Renal cortex interstitium (tissue), 11 donors: Measurements from ENCODE around the gene CNBP. TPM values are rescaled to one million over a fixed set of nuclear protein-coding genes. Genes with fewer than 3 reads are reported as not detected.
"Not testable (repeated sequence)": the region's sequence is repeated elsewhere in the genome, so short reads cannot be mapped to it uniquely, and the experiment has no call there.

ENCODE experiments used
- DNase-seq, 11 donors: peaks; one replicate each; pipeline ENCODE4 v3.0.0-alpha.2; 2013; ENCODE audit warnings: low read depth in 9 of 11, low spot score in 4 of 11; ENCODE audit errors: extremely low read depth in 1 of 11
- polyA plus RNA-seq, 3 donors: library from polyadenylated mRNA; unstranded; fragments of 120-200 nt; gene quantifications; one replicate each; pipeline ENCODE4 v1.2.1, GENCODE V29; 2013; ENCODE audit not compliant: insufficient read length in 3 of 3

CNBP gene
- polyA plus RNA-seq, 3 donors = 362 to 446 (median 401) TPM

DNA sequence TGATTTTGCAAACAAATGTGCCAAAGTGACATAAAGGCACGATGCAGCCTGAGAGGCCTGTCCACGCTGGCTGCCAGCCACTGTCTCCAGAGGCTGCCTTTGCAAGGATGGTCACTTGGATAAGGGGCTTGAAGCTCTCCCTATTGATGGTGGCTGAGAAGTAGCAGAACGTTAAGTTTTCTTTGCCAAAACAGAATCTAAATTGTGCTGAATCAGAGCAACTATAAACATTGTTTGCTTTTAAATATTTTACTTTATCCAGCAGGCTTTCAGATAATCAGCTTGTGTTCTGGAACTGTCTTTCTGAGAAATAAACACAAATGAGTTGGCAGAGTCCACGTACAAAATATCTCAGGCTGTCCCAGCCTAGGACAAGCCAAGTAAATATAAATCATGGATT, 23.8 kb upstream of the CNBP start:
- DNase-seq = peak in 3 of 11 donors; percentile 13 to 41 (median 36)

DNA sequence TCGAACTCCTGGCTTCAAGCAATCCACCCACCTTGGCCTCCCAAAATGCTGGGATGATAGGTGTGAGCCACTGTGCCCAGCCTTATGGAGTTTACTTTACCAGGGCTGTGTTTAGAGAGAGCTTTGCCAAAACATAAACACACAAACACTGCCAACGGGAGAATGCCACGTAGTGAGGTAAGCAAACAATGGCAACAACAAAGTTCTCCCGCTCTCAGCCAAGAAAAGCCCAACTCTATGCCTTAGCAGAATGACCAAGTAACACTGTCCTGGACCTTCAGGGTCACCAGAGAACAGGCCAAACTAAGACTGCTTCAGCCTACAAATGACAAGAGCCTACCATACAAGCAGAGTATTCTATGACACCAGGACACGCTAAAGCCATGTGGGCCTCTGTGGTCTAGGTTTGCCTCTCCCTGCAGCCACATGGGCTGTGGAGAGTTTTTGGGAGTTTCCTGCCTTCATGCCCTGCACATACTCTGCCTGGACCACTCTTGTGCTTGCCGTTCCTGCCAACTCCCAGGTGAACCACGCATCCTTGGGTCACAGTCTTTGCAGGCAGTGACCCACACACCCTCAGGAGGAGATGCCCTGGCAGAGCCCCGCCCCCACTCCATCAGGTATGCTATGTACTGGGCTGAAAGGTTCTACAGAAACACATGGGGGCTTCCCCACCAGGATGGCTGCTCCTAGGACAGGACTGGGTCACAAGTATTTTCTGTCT, 21.6 kb upstream of the CNBP start:
- no peak for DNase-seq

DNA sequence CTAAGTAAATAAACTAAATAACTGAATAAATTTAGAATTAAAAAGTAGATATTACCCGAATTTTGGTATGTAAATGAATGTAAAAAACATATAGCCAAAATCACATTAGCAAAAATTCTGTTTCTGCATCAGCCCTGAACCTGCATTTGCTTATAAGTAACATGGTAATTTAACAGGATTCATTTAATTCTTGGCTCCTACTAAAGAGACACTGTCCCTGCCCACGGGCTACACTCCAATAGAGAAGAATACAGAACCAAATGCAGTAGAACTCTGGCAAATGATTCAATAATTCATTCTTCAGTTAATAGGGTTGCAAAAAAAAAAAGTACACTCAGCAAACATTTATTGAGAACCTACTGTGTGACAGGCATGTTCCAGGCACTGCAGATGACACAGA, 20.8 kb upstream of the CNBP start:
- DNase-seq = no peak

DNA sequence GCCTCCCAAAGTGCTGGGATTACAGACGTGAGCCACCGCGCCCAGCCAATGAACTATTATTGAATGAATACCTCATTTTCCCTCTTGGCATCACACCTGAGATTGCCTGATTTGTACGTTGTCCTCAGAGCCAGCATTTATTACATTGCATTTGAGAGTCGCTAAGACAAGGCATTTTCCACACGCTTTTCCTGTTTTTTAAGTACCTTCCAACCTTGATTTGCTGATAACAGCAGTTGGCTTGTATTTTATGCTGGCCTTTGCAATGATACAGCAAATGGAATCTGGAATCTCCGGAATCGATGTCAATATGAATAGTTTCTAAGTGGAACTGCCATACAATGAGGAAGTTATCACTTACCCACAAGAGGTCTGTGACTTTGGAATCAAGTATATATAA, 15.7 kb upstream of the CNBP start:
- no peak for DNase-seq

DNA sequence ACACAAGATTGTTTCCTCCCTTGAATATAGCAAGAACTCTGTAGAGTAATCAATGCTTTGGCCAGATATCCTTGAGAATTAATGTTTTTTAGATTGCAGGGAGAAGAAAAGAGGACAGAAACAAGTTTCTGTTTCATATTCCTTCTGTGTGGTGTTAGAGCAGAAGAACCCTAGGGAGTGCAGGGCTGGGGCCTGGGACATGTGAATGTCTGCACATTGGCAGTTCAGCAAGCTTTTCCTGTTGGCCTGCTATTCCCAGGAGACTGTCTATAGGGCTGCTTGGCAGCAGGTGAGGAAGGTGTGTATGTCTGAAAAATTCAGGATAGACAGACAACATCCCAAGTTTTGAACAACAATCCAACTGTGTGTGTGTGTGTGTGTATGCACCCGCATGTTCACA, 13.6 kb upstream of the CNBP start:
- no peak for DNase-seq

DNA sequence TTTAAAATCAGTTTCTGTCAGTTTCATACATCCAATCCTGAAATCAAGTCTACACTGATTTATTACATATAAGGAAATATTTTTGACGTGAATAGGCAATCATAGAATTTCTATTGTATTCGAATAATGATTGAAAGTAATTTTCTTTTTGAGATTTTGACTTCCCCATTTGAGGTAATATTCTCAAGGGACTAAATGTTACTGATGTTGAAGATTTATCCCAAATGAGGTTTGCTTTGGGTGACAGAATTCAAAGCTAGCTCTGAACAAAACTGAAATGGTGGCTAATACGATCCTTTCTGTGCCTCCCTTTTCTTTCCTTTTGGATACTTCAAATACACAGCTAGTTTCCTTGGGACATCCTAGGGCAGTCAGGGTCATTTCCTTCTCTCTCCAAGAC, 12.9 kb upstream of the CNBP start:
- no peak for DNase-seq

DNA sequence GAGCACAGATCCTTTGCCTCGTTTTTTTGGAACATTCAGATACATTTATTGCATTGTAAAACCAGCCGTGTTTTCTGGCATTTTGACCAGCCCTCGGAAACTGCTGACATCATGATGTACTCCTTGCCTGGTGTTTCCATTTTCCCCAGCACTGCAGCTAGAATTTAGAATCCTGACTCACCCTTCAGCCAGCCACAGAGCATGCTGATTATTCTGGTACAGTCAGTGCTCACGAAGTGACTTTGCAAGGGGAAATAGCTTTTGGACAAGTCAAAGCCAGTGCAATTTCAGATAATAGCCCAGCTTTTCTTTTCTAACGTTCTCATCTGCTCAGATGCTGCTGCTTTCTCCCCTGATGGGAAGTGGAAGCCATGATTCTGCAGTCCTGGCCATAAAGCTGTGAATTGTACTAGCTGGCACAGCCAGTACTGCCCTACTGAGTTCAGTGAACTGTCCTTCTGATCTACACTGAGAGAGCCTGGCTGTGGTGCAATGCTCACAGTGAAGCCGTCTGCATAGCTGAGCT, 12.1 kb upstream of the CNBP start:
- DNase-seq = no peak

DNA sequence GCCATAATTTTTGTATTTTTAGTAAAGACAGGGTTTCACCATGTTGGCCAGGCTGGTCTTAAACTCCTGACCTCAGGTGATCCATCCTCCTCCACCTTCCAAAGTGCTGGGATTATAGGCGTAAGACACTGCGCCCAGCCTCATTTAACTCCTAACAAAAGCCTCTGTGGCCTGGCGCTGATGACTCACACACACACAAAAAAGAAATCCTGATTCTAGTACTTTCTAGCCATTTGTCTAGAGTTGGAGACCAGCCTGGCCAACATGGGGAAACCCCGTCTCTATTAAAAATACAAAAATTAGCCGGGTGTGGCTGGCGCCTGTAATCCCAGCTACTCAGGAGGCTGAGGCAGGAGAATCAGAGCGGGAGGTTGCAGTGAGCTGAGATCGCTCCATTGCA, 6.1 kb upstream of the CNBP start:
- DNase-seq = not testable (repeated sequence)

DNA sequence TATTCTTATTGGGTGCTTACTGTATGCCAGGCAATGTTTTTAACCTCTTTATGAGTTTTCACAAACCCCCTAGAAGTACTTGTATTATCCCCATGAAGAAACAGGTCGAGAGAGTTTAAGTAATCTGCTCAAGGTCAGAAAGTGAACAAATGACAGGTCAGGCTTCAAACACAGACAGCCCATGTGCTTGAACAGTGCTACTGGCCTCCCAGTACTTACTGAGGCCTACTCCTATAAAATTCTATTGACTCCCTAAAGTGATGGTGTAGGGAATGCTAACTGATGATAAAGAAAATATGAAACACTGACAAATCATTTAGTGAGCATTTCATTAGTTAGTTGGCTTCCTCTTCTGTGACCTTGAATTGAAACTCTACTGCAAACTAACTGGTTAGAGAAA, 4.2 kb upstream of the CNBP start:
- DNase-seq = no peak

DNA sequence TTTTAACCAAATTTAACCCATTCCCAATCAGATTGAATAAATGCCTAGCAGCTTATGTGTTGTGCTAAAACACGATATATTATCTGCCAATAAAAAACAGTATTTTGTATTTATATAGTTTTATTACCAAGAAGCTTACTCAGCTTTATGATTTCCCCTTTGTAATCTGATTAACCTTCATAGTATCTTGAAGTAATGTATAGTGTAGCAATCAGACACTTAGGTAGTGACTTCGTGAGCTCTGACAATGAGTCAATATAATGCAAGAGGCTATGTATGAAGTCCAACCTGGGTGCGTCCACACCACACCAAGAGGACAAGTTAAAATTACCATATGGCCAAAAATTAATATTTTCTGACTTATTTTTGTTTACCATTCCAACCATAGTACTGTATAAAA, 2.1 kb upstream of the CNBP start:
- no peak for DNase-seq

DNA sequence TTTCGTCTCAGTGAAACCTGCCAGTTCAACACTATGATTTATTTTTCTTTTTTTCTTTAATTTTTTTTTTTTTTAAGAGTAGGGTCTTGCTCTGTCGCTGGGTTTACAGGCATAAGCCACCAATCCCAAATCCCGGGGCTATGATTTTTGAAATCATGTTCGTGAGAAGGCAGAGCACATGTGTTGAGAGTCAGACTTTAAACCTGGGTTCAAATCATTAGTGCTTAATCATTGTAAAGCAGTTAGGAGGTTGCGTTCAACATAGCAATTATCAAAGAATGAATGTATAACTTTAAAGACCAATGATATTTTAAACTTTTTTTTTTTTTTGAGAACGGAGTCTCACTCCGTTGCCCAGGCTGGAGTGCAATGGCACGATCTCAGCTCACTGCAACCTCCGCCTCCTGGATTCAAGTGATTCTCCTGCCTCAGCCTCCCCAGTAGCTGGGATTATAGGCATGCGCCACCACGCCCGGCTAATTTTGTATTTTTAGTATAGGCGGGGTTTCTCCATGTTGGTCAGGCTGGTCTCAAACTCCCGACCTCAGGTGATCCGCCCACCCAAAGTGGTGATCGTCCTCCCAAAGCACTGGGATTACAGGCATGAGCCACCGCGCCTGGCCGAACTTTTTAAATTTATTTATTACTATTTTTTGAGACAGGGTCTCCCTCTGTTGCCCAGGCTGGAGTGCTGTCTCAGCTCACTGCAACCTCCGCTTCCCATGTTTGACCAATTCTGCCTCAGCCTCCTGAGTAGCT, 1.3 kb upstream of the CNBP start:
- not testable (repeated sequence) for DNase-seq

DNA sequence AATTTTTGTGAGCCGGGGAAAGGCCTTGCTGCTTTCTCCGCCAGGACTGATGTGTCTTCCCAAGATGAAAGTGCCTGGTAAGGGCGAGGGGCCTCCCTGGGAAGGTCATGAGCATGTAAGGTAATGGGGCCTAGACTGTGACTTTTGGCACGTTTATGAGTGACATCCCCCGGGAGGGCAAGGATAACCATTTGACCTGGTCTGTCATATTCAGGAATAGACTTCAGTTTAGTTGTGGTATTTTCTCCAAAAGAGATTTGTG, 631 bp upstream of the CNBP start:
- peak in 1 of 11 donors; percentile 32 for DNase-seq

DNA sequence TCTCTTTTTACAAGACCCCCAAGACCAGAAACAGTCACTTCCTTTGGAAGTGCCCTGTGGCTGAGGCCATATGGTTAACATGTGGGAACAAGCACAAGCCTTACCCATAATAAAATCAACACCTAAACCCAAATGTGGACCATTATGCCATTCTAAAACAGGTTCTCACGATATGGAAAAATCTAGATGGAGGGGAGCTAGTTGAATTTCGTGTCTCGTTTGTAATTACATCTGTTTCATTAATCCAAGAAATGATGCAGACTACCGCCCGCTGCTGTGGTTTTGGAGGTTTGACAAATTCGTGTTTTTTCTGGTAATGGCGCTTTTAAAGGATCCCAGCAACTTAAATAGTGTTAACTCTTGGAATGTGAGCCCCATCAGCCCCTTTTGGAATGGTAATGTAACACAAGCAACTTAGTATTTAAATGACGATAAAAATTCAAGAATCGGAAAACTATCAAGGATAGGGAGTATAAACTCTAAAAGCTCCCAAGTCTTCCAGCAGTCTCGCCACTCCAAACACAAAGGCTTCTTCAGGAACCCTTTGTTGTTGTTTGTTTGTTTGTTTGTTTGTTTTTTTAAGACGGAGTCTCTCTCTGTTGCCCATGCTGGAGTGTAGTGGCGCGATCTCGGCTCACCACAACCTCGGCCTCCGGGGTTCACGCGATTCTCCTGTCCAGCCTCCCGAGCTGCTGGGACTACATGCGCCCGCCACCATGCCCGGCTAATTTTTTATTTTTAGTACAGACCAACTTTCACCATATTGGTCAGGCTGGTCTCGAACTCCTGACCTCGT, 1.1 kb downstream of the CNBP start:
- peak in 1 of 11 donors; percentile 15 for DNase-seq

DNA sequence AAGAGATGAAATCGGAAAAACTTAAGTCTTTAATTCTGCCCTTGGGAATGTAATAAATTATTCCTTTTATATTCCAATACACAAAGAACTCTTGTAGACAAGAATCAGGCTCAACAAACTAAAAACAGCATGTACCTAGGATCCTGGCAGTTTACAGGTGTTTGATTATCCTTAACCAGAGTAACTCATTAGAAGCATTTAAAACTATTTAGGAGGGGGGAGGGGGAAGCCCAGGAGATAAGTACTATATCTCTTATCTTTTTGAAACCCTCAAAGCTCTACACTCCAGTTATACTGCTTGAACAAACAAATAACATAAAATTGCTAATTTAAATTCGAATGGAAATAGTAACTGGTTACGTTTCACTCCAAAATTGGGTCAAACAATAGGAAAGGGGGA, 1.9 kb downstream of the CNBP start:
- no peak for DNase-seq

DNA sequence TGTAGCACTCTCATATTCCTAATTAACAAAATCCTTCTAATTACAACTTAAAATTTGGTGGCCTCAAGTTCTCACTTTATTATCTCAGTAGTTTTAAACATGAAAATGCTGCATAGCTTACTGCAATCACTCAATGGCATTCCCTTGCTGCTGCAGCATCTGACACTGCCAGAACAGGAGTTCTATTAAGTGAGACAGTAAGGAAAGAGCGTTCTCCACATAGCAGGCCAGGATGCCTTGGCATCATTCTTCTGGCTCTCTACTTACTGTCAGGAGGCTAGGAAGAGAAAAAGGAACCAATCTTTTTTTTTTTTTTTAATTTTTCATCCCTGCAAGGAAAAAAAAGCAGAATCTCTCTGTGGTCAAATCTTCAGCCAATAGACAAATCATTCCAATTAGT, 3.2 kb downstream of the CNBP start:
- DNase-seq = no peak

DNA sequence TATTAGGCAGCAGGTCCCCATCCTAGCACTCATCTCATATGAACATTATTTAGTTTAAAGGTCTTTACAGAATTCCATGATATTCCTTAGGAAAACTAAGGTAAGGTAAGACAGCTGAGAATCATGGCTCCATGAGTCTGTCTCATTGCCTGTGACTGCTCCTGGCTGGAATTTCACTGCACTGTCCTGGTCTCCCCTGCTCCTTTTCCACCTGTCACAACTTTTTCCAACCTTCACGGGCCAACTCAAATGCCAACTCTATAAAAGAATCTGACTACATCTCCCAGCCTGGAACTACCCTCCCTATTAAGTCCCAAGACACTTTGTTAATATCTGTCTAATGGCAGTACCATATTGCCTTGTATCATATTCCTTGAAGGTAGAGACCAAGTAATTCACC, 7.6 kb downstream of the CNBP start:
- DNase-seq = no peak

DNA sequence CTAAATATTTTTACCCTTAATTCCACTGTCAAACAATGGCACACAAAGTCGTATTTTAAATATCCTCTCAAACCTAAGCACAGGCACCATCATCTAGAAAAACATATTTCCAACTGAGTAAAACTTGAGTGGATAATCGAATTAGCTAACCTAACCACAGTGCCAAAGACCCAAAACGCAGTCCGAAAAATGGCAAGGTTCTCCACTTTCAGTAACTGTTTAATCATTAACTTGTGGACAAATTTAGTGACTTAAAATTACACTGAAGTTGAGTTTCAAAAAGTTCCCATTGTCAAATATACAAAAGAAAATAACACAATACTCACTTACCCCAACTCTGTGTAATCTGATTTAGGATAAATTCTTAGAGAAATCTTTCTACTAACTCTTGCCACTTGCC, 10.0 kb downstream of the CNBP start:
- no peak for DNase-seq

DNA sequence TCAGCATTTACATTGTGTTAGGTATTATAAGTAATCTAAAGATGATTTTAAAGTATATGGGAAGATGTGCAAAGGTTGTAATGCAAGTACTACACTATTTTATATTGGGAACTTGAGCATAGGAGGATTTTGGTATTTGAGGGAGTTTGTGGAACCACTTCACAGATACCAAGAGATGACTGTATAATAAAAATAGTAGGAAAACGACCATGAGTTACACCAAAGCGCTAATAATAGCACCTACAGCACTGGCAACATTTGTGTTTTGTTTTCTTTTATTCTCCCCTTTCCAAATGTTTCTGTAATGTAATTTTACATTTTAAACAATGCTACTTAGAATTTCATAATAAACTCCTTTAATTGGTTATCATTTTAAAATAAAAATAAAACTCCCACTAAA, 10.5 kb downstream of the CNBP start:
- no peak for DNase-seq

DNA sequence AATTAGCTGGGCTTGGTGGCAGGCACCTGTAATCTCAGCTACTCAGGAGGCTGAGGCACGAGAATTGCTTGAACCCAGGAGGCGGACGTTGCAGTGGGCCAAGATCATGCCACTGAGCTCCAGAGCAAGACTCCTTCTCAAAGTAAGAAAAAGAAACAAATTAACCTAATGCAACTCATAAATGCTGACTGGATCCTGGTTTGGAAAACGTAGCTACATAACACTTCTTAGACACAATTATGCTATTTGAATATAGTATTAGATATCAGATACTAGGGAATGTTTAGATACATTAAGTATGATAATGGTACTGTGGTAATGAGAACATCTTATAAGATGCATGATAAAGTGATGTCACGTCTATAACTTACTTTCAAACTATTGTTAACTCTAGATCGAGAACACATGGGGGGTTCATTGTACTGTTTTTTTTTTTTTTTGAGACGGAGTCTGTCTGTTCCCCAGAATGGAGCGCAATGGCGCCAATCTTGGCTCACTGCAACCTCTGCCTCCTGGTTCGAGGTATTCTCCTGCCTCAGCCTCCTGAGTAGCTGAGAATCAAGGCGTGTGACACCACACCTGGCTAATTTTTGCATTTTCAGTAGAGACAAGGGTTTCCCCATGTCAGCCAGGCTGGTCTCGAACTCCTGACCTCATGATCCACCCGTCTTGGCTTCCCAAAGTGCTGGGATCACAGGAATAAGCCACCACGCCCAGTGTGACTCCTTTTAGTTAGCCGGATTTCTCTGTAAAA, 16.9 kb downstream of the CNBP start:
- no peak for DNase-seq
